HepG2 (cell line): ENCODE measurements around the gene VAMP8. TPM values are rescaled to one million over a fixed set of nuclear protein-coding genes. Genes with fewer than 3 reads are reported as not detected.
A peak's percentile ranks its signal among the peaks of the same experiment; 100 is the strongest.

Experiments
- ADNP ChIP-seq: sonication (generic); formaldehyde crosslinking; IDR thresholded peaks from 2 replicates; pipeline ENCODE4 v1.4.0; 2020; ENCODE audit warnings: missing genetic modification reagents
- CHD4 ChIP-seq: fragments of 200-600 bp; sonication (generic); IDR thresholded peaks from 2 replicates; pipeline ENCODE4 v1.7.0; 2017; ENCODE audit warnings: mild to moderate bottlenecking, low read length, borderline replicate concordance
- DMAP1 ChIP-seq: IDR thresholded peaks from 2 replicates; pipeline ENCODE4 v1.6.1; 2016
- DNMT3B ChIP-seq: conservative IDR thresholded peaks from 2 replicates; pipeline ENCODE4 v1.6.1; 2016; ENCODE audit warnings: missing biosample characterization, control low read depth
- EZH2 ChIP-seq: conservative IDR thresholded peaks from 2 replicates; pipeline ENCODE4 v1.6.1; 2012; ENCODE audit warnings: mild to moderate bottlenecking, low read depth, low read length, moderate library complexity
- FOSL2 ChIP-seq: sonication (generic); formaldehyde crosslinking; IDR thresholded peaks from 2 replicates; pipeline ENCODE4 v1.4.0; 2020; ENCODE audit warnings: missing genetic modification reagents
- FOXC1 ChIP-seq: sonication (generic); formaldehyde crosslinking; IDR thresholded peaks from 2 replicates; pipeline ENCODE4 v1.8.0; 2022; ENCODE audit warnings: mild to moderate bottlenecking, missing genetic modification reagents, borderline replicate concordance
- GABPB1 ChIP-seq: IDR thresholded peaks from 2 replicates; pipeline ENCODE4 v1.6.1; 2016; ENCODE audit warnings: mild to moderate bottlenecking, missing genetic modification reagents, moderate library complexity, missing compliant biosample characterization
- HMG20A ChIP-seq: IDR thresholded peaks from 2 replicates; pipeline ENCODE4 v1.6.1; 2016; ENCODE audit warnings: borderline replicate concordance
- HNF4A ChIP-seq: sonication (generic); formaldehyde crosslinking; IDR thresholded peaks from 2 replicates; pipeline ENCODE4 v1.4.0; 2020; ENCODE audit warnings: missing genetic modification reagents
- HNRNPH1 ChIP-seq: fragments of 200-400 bp; formaldehyde crosslinking; optimal IDR thresholded peaks from 2 replicates; pipeline ENCODE3; 2017; ENCODE audit warnings: mild to moderate bottlenecking, low read depth, low read length
- KAT2B ChIP-seq: fragments of 150-350 bp; IDR thresholded peaks from 2 replicates; pipeline ENCODE4 v1.6.1; 2014; ENCODE audit warnings: low read depth, low read length, borderline replicate concordance
- MAFF ChIP-seq: IDR thresholded peaks from 2 replicates; pipeline ENCODE4 v1.6.1; 2011; ENCODE audit warnings: low read depth, low read length, improper control_type of control experiment
- MTF1 ChIP-seq: sonication (generic); formaldehyde crosslinking; IDR thresholded peaks from 2 replicates; pipeline ENCODE4 v1.5.0; 2020; ENCODE audit warnings: missing genetic modification reagents
- RBAK ChIP-seq: sonication (generic); formaldehyde crosslinking; IDR thresholded peaks from 2 replicates; pipeline ENCODE4 v1.5.1; 2020; ENCODE audit warnings: mild to moderate bottlenecking, missing genetic modification reagents
- RBFOX2 ChIP-seq: fragments of 200-400 bp; formaldehyde crosslinking; IDR thresholded peaks from 2 replicates; pipeline ENCODE4 v1.6.1; 2017; ENCODE audit warnings: low read depth, mild to moderate bottlenecking, low read length
- RFXANK ChIP-seq: IDR thresholded peaks from 2 replicates; pipeline ENCODE4 v1.6.1; 2016
- SP1 ChIP-seq, 2 experiments: fragments of 450-650 bp in 1 of 2; sonication (generic) in 1 of 2; formaldehyde crosslinking in 1 of 2; IDR thresholded peaks; 2 replicates each; pipeline versions ENCODE4 v1.4.0 to v1.6.1; 2016 to 2020; ENCODE audit warnings: missing genetic modification reagents in 1 of 2
- SRSF1 ChIP-seq: fragments of 200-400 bp; formaldehyde crosslinking; optimal IDR thresholded peaks from 2 replicates; pipeline ENCODE3; 2017; ENCODE audit warnings: mild to moderate bottlenecking, low read depth, low read length, moderate library complexity
- TCF7L2 ChIP-seq: IDR thresholded peaks from 2 replicates; pipeline ENCODE4 v1.6.1; 2011; ENCODE audit warnings: mild to moderate bottlenecking, low read depth, low read length, moderate library complexity
- ZC3H13 ChIP-seq: sonication (generic); formaldehyde crosslinking; IDR thresholded peaks from 2 replicates; pipeline ENCODE4 v1.8.1; 2023; ENCODE audit warnings: mild to moderate bottlenecking, missing genetic modification reagents, moderate library complexity
- ZC3H4 ChIP-seq: sonication (generic); formaldehyde crosslinking; IDR thresholded peaks from 2 replicates; pipeline ENCODE4 v1.4.0; 2020; ENCODE audit warnings: missing genetic modification reagents, borderline replicate concordance
- ZFP37 ChIP-seq: sonication (generic); formaldehyde crosslinking; IDR thresholded peaks from 2 replicates; pipeline ENCODE4 v1.4.0; 2020; ENCODE audit warnings: missing genetic modification reagents, borderline replicate concordance
- ZFY ChIP-seq: sonication (generic); formaldehyde crosslinking; IDR thresholded peaks from 2 replicates; pipeline ENCODE4 v1.4.0; 2020; ENCODE audit warnings: missing genetic modification reagents
- ZNF20 ChIP-seq: sonication (generic); formaldehyde crosslinking; IDR thresholded peaks from 2 replicates; pipeline ENCODE4 v1.4.0; 2020; ENCODE audit warnings: mild to moderate bottlenecking, moderate library complexity, missing genetic modification reagents
- ZNF260 ChIP-seq: sonication (generic); formaldehyde crosslinking; IDR thresholded peaks from 2 replicates; pipeline ENCODE4 v1.4.0; 2020; ENCODE audit warnings: missing genetic modification reagents, low read depth, mild to moderate bottlenecking, borderline replicate concordance
- ZNF451 ChIP-seq: sonication (generic); formaldehyde crosslinking; IDR thresholded peaks from 2 replicates; pipeline ENCODE4 v1.5.0; 2020; ENCODE audit warnings: mild to moderate bottlenecking, missing genetic modification reagents
- ZNF558 ChIP-seq: sonication (generic); formaldehyde crosslinking; IDR thresholded peaks from 2 replicates; pipeline ENCODE4 v1.9.0; 2022; ENCODE audit warnings: mild to moderate bottlenecking, missing genetic modification reagents, borderline replicate concordance
- ZNF564 ChIP-seq: sonication (generic); formaldehyde crosslinking; IDR thresholded peaks from 2 replicates; pipeline ENCODE4 v1.8.1; 2023; ENCODE audit warnings: mild to moderate bottlenecking, missing genetic modification reagents
- ZNF614 ChIP-seq: IDR thresholded peaks from 2 replicates; pipeline ENCODE4 v1.6.1; 2018; ENCODE audit warnings: missing biosample characterization, missing genetic modification reagents, inconsistent platforms, borderline replicate concordance
- ZNF768 ChIP-seq: sonication (generic); formaldehyde crosslinking; IDR thresholded peaks from 2 replicates; pipeline ENCODE4 v1.4.0; 2020; ENCODE audit warnings: missing genetic modification reagents
- ZNF83 ChIP-seq: sonication (generic); formaldehyde crosslinking; IDR thresholded peaks from 2 replicates; pipeline ENCODE4 v1.4.0; 2020; ENCODE audit warnings: missing genetic modification reagents, mild to moderate bottlenecking, borderline replicate concordance
- ZSCAN9 ChIP-seq: IDR thresholded peaks from 2 replicates; pipeline ENCODE4 v1.6.1; 2016; ENCODE audit warnings: borderline replicate concordance
- polyA plus RNA-seq, 8 experiments: library from polyadenylated mRNA; depleted of rRNA in 3 of 8; stranded (reverse) in 7 of 8; unstranded in 1 of 8; fragments of >200 nt; fragmentation: Illumina TruSeq in 4 of 8; extraction: Trizol in 4 of 8; gene quantifications; 2 replicates each; pipeline versions ENCODE4 v1.2.1 to v1.2.3, GENCODE V29; 2011 to 2016; ENCODE audit warnings: low read depth in 4 of 8, missing spikeins in 1 of 8, mixed read lengths in 1 of 8; ENCODE audit not compliant: insufficient read depth in 1 of 8
- total RNA-seq, 5 experiments: library from RNA; depleted of rRNA; stranded (reverse); fragments of >200 nt; fragmentation: Illumina TruSeq; extraction: Trizol; gene quantifications; 2 replicates each; pipeline ENCODE4 v1.2.3, GENCODE V29; 2016; ENCODE audit warnings: low read depth in 1 of 5

VAMP8 gene
- total and polyA plus RNA-seq, 2 of the 13 experiments (the other 11 are each of a cell fraction or from before 2014, with no cell fraction given): 83.3 to 157 TPM

DNA sequence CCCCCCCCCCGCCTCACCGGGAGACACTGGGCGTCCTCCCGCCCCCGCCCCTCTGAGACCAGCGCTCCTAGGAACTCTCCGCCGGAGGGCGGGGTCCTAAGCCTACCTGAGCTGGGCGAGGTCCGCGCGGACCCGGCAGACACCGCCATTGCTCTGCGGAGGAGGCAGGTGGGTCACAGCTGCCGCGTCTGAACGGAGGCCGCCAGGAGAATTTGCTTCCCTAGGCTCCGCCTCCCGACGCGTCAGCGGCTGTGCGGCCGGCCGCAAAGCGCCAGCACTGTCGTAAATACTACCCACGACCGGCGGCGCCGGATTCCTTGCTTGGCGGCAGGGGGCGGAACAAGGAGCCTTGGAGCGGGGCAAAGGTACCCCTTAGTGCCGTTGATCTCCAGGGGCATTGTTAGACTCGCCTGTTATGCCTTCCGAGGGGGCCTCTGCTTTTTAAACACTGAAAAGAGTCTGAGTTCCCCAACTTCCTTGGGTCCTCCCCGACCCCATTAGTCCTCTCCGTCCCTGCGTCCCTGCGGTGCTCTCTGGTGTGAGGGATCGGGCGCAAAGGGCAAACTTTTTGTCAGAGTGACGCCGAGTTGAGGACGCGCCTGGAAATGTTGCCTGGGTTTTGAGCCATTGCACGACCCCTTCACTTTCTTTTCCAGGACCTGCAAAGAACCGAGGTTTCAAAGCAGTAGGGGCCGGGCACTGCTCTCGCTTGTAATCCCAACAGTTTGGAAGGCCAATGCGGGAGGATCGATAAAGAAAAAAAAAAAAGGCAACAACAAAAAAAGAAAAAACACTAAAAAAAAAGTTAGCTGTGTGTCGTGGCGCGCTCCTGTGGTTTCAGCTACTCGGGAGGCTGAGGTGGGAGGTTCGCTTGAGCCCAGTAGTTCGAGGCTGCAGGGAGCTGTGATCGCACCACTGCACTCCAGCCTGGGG lies 15.8 kb upstream of the VAMP8 start, which contains the start of gene GGCX (continued):
- peak; percentile 75 for TF ChIP-seq ZSCAN9 (CRISPR knock-in tag)
- TF ChIP-seq TCF7L2: no peak
- TF ChIP-seq ZNF614: peak; percentile 79; the same call in 1 of the 2 replicates
- TF ChIP-seq ZFY: peak; percentile 75
- TF ChIP-seq DMAP1 (CRISPR knock-in tag): peak; percentile 90
- TF ChIP-seq GABPB1: peak; percentile 90
- no peak for TF ChIP-seq RFXANK (CRISPR knock-in tag)
- TF ChIP-seq ZNF20: no peak
- TF ChIP-seq ZNF451: no peak; the same call in 1 of the 2 replicates
- TF ChIP-seq FOSL2 (CRISPR knock-in tag): peak; percentile 54; the same call in 1 of the 2 replicates
- TF ChIP-seq CHD4: peak; percentile 69; the same call in 1 of the 2 replicates
- peak; percentile 98 for TF ChIP-seq RBFOX2
- TF ChIP-seq HNF4A (CRISPR knock-in tag): peak; percentile 75
- TF ChIP-seq SRSF1: peak; percentile 30
- TF ChIP-seq DNMT3B: no peak; the same call in 1 of the 2 replicates
- no peak for TF ChIP-seq ADNP (CRISPR knock-in tag)
- TF ChIP-seq ZNF564 (CRISPR knock-in tag): no peak; the same call in 1 of the 2 replicates
- TF ChIP-seq MAFF: no peak
- no peak for TF ChIP-seq ZNF260 (CRISPR knock-in tag)
- no peak for TF ChIP-seq RBAK (CRISPR knock-in tag)
- TF ChIP-seq ZFP37 (CRISPR knock-in tag): 0 out of 2 replicates have a peak, but pooled peaks have one; percentile 40
- 0 out of 2 replicates have a peak, but pooled peaks have one; percentile 44 for TF ChIP-seq ZNF83
- no peak for TF ChIP-seq ZC3H4 (CRISPR knock-in tag)
- TF ChIP-seq MTF1 (CRISPR knock-in tag): no peak
- TF ChIP-seq ZC3H13 (CRISPR knock-in tag): peak; percentile 64; the same call in 1 of the 2 replicates
- no peak for TF ChIP-seq EZH2
- TF ChIP-seq FOXC1 (CRISPR knock-in tag): peak; percentile 96
- TF ChIP-seq HNRNPH1: peak; percentile 38
- 0 out of 2 replicates have a peak, but pooled peaks have one; percentile 38 for TF ChIP-seq ZNF558 (CRISPR knock-in tag)
- TF ChIP-seq SP1 (IDR thresholded peaks at IDR 0.05): no peak
- TF ChIP-seq SP1 (CRISPR knock-in tag; IDR thresholded peaks at IDR 0.05): peak; percentile 81
- no peak; the same call in 1 of the 2 replicates for TF ChIP-seq HMG20A (CRISPR knock-in tag)
- peak; percentile 52 for TF ChIP-seq ZNF768 (CRISPR knock-in tag)
- TF ChIP-seq KAT2B: no peak
